HG03045 (cell line): Measurements from ENCODE around the gene CDH8.
"Not testable (repeated sequence)": the region's sequence is repeated elsewhere in the genome, so short reads cannot be mapped to it uniquely, and the experiment has no call there.

ENCODE experiments used
- ATAC-seq: cut with Tn5 transposase; IDR thresholded peaks from one replicate; pipeline ENCODE4 v1.9.1; 2021; ENCODE audit warnings: mild to moderate bottlenecking, moderate library complexity; ENCODE audit not compliant: unreplicated experiment

CDH8 gene

DNA sequence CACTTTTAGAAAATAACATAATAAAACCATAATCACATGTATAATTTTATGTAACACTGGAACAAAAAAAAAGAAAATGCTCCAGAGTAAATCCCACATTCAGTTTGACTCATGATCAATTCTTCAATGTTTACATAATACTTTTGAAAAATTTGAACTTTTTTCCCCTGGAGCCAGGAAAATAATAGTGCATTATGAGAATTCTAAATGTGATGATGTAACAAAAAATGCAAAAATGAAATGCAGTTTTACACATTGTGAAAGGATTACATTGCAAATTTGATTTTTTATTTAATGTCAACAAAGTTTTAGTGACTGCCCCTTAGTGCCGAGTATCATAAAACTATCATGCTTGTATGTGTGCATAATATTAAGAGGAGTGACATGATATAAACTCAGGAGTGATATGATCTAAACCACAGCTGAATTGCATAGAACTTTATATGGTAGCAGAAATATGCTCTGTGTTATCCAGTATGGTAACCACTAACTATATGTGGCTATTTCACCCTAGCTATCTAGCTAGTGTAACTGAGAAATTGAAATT, 238.2 kb downstream of the CDH8 start:
- no peak for ATAC-seq

DNA sequence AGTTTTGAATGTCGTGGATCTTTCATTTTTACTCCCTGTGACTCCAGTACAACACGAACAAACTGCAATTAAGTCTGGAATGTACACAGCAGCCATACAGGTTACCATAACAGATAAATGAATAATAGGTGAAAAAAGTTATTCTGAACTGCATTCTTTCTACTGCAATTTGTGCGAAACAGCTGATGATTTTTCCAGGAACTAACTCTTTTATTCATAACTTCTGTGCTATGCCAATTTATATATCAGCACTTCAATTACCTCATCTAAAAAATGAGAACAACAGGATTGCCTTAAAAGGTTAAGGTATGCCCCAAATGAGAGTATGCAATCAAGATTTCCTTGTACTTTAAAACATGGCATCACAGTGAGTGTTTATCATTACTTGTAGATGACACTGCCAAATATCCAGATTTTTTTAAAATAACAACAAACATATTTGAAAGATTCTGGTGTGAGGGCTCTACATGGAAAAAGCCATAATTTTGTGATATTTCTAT, 238.9 kb downstream of the CDH8 start:
- ATAC-seq = no peak

DNA sequence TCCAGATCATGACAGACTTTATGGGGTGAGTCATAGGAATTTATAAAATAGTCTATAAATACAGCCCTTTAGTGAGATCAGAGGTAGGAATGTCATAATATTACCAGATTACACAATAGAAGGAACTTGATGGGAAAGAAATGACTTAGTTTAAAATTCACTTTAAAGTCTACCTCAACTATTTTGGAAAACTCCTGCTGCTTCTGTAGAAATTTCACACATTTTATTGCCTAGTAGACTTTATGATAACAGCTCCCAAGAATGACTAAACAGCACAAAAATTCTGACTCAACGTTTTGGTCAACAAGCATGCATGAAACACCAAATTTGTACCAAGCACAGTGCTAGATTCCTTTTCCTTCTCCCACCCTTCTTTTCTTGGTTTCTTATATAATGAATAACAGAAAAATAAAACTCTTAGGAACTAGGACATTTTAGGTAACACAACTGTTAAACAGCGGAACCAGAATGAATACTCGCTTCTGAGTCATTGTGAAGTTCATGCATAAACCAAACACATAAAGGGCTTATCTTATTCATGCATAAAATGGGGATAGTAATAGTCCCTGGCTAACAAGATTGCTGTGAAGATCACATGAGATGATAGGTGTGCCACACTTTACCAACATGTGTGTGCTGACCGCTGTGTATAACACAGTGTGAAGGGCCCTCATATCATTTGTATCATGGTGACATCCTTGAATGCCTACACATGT, 243.9 kb downstream of the CDH8 start:
- no peak for ATAC-seq

DNA sequence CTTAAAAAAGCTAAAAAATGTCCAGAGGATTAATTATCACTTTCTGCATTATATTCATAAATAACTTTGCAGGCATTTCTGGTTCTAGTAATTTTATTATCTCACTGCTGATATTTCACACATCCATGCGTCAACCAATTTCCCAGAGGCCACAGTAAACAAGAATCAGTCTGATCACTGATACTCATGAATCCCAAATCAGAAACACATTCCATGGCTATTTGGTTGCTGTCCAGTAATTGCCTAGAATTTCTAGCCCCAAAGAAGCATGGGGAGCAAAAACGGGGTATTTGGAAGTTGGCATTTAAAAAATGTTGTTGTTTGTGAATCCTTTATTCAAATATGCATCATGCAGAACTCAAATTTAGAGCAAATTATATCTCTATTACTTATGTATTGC, 244.8 kb downstream of the CDH8 start:
- no peak for ATAC-seq

DNA sequence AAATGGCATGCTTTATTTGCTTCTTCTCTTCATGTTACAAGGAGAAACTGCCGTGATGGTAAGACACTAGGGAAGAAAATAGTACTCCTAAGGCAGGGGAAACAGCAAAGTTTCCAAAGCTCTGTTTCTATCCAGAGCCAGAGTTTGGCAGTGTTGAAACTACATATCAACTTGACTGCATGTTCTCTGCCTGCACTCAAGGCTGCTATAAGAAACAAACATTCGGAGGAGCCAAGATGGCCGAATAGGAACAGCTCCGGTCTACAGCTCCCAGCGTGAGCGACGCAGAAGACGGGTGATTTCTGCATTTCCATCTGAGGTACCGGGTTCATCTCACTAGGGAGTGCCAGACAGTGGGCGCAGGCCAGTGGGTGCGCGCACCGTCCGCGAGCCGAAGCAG, 254.4 kb downstream of the CDH8 start:
- ATAC-seq = not testable (repeated sequence)

DNA sequence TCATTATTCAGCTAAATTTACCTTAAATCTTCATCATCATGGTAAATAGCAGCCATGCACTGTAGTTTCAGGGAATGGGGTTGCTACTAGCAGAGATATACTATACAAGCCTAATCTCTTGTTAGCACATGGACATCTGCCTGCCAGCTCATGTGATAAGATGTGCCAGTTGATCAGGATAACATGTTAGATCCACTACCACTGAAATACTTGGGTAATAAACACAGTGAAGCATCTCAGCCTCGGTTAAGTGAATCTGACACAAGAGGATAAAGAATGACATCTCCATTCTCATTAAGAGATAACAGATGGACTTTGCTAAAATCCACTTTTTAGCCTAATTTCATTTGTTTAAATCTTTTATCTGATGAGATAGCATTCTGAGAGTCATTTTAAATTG, 256.1 kb downstream of the CDH8 start:
- ATAC-seq = no peak

DNA sequence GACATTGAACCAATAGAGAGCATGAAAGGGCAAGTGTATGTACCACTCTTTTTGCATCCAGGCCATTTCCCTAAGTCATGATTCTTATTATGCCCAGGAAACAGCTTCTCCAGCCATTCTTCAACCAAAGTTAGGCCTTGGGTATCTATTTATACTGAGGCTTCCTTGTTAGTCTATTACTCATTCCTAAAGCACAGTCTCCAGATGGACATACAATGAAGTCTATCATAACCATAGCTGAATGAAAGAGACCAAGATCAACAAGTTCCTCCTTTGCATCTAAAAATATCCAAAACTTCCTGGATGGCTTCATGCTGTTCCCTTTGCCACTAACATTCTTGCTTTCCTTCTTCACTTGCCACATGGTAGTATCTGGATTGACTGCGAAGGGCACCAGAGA, 265.9 kb downstream of the CDH8 start:
- no peak for ATAC-seq

DNA sequence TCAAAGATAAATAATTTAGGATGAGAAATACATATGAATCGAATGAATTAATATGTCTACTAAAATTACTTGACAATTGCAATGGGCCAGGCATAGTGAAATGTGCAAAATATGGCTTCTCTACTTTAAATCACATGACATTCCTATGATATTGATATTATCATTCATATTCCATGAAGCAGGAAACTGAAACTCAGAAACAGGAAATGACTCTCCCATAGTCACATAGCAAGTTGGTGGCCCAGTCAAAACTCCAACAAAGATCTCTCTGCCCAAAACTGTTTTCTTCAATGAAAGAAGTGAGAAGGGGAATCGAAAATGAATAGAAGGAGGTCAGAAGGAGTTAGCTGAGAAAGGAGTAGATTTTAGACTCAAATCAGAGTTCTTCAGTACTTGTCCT, 272.2 kb downstream of the CDH8 start:
- no peak for ATAC-seq

DNA sequence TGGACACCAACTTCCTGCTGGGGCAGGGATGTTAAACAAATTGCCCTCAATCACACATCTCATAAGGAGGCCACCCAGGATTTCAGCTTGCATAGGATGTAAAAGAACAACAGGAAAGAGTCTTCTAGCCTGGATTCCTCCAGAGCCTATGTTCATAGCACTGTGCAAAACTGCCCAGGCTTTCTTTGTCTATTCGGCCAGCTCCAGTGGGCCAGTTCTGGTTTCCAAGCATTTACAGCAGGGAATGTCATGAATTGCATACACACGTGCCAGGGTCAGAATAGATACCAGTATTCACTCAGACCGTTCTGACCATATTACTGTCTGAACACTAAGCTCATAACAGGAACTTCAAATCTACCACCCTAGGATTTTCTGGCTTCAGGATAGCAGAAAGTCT, 273.2 kb downstream of the CDH8 start:
- no peak for ATAC-seq

DNA sequence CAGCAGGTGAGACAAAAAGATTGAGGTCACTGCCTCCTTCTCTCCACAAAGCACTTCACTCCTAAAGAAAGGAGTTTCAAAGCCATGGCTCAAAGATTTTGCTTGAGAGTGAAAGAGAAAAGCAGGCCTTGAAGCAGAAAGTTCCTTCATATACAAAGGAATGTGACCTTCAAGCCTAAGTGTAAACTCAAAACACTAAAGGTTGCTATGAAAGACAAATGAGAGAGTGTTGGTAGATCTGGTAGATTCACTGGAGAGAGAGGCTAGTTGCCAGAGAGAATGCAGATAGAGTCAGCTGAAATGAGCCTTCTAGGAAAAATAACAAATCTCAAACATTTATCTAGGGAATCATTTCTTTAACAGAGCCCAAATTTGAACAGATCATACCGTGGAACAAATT, 305.2 kb downstream of the CDH8 start:
- no peak for ATAC-seq

DNA sequence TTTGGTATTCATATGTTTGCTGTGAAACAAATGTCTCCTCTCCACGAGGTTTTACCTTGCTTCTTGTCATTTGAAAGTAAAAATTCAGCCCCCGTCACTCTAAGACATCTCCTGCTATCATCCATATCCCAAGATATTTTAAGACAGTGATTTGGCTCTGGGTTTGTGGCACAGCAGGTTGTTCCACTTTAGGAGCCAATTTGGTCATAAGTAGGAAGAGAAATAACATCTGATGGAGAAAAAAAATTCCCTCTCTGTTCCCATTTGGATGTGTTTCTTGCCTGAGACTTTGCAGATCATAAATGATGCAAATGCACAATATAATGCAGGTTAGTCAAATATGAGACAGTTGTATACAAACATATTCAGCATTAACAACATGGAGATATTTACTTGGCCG, 309.5 kb downstream of the CDH8 start:
- no peak for ATAC-seq

DNA sequence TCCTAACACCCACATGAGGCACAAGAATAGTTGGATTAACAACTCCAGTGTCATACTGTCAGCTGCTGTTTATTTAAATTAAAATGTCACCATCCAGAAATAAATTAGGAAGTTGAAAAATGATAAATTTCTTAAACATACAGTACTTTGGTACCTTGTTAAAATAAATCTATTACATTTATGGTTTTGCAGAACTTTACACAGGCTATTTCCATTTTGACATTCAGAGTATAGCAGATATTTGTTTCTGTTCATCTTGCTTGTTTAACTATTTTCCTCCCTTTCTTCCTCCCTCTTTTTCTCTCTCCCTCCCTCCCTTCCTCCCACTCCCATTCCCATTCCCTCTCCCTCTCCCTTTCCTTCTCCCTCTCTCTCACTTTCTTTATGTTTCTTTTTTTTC, 310.1 kb downstream of the CDH8 start:
- ATAC-seq = no peak

DNA sequence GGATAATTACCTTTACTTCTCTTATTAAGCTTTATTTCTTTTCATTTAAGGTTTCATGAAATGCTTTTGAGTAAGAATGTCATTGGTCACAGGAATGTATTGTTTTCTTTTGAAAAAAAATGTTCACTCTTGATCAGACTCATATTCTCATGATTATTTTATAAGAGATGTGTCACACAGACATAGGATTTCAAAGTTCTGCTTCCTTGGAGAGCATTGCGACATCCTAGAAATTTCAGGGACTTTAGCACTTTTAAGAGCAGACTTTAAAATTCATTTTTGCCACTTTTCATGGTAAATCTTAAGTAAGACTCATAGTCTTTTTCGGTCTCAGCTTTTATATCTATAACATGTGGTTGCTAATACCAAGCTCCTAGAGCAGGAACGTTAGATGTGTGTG, 314.7 kb downstream of the CDH8 start:
- ATAC-seq = no peak

DNA sequence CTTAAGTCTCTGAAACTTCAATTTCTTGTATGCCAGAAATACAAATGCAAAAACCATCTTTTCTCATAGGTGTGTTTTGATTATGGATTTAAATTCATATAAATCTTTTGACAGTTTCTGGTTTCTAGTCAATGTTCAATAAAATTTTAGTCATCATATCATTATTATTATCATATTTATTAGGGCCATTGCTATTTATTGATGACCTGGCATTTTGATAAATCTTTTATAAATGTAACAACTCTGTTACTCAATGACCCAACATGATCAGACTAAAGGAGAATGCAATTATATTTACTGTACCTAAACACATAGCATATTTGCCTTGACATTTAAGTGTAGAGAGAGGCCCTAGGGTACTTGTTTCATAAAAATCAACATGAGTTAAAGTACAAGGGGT, 320.8 kb downstream of the CDH8 start:
- ATAC-seq = no peak

DNA sequence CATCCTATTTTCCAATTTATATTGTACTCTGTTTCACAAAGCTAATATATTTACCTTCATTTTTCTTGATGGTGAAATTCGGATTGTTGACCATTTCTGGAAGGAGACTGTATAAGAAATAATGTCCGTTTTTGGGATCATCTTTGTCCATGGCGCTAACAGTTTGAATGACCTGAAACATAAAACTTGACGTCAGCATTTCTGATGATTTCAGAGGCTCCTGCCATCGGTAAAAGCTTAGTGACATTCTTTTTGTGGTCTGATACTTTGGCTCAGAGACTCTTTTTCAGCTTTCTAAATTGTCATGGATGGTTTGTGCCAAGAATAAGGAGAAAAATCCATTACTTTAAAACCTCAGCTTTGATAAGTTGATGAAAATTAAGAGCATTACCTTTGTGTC, 322.5 kb downstream of the CDH8 start:
- no peak for ATAC-seq

DNA sequence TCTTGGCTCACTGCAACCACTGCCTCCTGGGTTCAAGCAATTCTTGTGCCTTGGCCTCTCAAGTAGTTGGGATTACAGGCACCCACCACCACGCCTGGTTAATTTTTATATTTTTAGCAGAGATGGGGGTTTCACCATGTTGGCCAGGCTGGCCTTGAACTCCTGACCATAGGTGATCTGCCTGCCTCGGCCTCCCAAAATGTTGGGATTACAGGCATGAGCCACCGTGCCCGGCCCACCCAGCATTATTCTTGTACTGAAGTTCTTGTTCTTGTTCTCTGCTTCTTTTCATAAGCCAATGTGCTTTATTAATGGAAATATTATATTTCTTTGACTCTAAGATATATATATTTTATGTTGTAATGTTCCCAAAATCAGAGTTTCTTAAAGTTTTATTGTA, 336.6 kb downstream of the CDH8 start:
- not testable (repeated sequence) for ATAC-seq

DNA sequence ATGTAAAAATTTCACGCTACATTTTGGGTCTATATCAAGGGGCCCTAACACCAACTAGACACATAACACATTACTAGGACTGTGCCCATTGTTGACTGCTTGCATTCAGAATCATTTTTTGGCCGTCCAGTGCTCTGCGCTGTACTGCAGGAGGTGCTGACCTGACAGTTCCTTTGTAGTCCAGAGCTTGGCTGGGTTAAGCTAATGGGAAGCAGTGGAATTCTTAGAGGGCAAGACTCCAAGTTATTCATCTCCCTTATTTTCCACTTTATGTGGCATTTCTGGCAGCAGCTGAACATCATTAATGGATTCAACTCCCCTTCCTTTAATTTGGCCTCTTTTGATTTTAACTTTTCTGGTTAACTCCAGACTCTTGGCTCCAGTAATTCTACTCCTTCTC, 351.7 kb downstream of the CDH8 start:
- no peak for ATAC-seq

DNA sequence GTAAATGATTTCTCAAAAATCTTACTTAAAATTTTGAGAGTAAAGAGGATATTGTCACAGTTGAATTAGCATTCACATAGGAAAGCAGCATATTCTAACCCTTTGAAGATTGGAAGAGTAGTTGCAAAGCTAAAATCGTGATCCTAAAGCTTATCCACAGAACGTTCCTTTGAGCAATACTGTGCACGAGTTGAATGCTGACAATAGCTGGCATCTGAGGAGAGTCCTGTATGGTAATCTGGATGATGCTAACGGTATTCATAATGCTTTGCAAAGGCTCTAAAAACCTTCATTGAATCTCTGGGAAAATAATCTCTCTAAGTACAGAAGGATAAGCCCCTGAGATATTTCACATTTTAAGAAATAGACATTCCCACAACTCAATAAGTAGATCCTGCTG, 354.6 kb downstream of the CDH8 start:
- ATAC-seq = no peak

DNA sequence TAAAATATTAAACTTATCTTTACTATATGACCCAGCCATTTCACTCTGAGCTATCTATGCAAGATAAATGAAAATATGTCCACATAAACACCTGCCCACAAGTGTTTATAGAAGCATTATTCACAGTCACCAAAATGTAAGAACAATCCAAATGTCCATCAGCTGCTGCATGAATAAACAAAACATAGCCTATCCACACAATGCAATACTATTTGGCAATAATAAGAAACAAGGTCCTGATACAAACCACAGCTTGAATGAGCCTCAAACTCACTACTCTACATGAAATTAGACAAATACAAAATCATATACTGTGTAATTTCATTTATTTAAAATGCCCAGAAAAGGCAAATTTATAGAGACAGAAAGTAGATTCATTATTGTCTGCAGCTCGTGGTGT, 355.1 kb downstream of the CDH8 start:
- ATAC-seq = no peak

DNA sequence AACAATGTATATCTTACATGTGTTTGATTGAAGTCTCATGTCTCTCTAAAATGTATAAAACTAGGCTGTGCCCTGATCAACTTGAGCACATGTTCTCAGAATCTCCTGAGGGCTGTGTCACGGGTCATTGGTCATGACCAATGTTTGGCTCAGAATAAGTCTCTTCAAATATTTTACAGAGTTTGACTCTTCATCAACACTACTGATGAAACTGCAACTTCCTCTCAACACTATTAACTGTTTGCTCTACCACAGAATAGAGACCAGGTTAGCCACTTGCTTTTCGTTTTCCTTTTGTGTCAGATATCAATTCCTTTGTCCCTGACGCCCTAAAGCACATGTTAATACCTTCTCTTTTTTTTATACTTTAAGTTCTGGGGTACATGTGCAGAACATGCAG, 358.1 kb downstream of the CDH8 start:
- no peak for ATAC-seq

DNA sequence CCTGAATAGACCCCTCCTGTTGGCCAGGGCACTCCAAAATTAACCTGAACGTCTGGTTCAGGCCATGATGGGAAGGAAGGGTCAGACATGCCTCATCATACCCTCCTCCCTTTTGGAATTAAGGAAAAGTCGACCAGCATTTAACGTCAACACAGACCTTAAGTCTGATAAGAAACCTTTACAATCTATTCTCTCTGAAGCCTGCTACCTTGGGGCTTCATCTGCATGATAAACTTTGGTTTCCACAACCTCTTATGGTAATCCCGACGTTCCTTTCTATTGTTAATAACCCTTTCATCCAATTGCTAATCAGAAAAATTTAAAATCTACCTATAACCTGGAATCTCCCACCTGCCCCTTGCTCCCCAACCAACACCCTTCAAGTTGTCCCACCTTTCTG, 358.5 kb downstream of the CDH8 start:
- ATAC-seq = no peak

DNA sequence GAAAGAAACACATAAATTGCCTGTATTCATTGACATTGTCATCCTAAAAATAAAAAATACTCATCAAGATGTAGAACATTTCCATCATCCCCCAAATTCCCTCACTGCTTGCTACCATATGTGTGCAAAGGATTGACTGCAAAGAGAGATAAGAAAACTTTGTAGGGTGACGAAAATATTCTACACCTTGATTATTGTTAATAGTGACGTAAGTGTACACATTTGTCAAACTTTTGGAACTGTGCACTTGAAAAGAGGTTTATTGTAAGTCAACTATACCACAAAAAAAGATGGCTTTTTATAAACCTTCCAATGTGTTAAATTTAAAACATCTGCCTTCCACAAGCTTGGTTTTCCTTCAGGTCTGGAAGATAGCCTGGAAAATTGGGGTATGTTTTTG, 359.5 kb downstream of the CDH8 start:
- no peak for ATAC-seq

DNA sequence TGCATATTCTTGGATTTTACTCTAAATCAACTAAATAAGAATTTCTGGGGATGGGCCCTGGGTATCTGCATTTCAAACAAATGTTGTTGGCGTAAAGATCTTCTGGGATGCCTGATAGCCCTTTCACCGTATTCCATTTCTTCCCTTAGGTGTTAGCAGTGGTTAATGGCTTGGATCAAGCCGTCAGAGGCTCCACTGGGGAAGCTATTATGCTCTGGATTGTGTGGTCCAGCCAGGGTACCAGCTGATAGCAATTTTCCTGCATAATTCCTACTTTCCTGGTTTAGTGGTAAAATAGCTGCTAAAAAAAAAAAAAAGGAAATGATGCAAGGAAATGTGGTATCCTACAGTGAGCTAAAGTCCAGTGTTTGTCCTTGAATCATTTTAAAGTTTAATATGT, 365.1 kb downstream of the CDH8 start:
- no peak for ATAC-seq
